ENCODE measurements around the gene SLC4A1.
A peak's percentile ranks its signal among the peaks of the same experiment; 100 is the strongest.

The SLC4A1 gene

GRCh38 chr17:44198721-44199552 is 69.0 kb downstream of the SLC4A1 start:
- Histone ChIP-seq H3K9ac (ENCODE audit: low read depth in 1 of 2, low read length in 2 of 2) (peak overlapping the region; percentile 87 to 89), H3K4me3 (ENCODE audit: low read depth in 1 of 2, low read length in 2 of 2) (peak overlapping the region; percentile 78 to 84), H3K9me3 (ENCODE audit: control insufficient read depth in 1 of 2, low read length in 2 of 2) (no peaks in the 10 kb centered on the region), H3K36me3 (ENCODE audit: control insufficient read depth in 1 of 2, insufficient read depth in 2 of 2, low read length in 2 of 2) (peaks cover 27 to 32% of the 10 kb centered on the region in 2 donors), H3K27ac (ENCODE audit: low read depth, low read length) (peak overlapping the region; percentile 94), H3K4me1 (ENCODE audit: control insufficient read depth in 1 of 2, insufficient read depth in 2 of 2, low read length in 2 of 2) (peaks cover 17 to 26% of the 10 kb centered on the region in 2 donors), H3K27me3 (ENCODE audit: control insufficient read depth in 1 of 2, insufficient read depth in 2 of 2, low read length in 2 of 2) (no peaks in the 10 kb centered on the region)

Data from duodenal mucosa (tissue), 2 donors.